Esophagus muscularis mucosa (tissue), 2 donors: ENCODE results near the gene VKORC1L1.
"Not testable (repeated sequence)": the region's sequence is repeated elsewhere in the genome, so short reads cannot be mapped to it uniquely, and the experiment has no call there.

Source experiments
- POLR2A ChIP-seq: fragments of 450-650 bp; IDR thresholded peaks from one replicate; pipeline ENCODE4 v1.6.1; 2017; ENCODE audit warnings: antibody characterized with exemption, moderate library complexity, mild to moderate bottlenecking, low read depth
- POLR2AphosphoS5 ChIP-seq, 2 donors: sonication (generic); formaldehyde crosslinking; IDR thresholded peaks; one replicate each; pipeline ENCODE4 v1.6.1; 2017; ENCODE audit warnings: antibody characterized with exemption in 2 of 2

GRCh38 chr7:65873582-65874193 is 814 bp downstream of the VKORC1L1 start:
- TF ChIP-seq POLR2A; POLR2AphosphoS5 (IDR thresholded peaks at IDR 0.05): not testable (repeated sequence)
